Loucy (cell line): Measurements from ENCODE around the gene FITM1.

Source experiments
- EZH2phosphoT487 ChIP-seq: fragments of 200-600 bp; IDR thresholded peaks from 2 replicates; pipeline ENCODE4 v1.6.1; 2018; ENCODE audit warnings: antibody characterized with exemption, mild to moderate bottlenecking, moderate library complexity, borderline replicate concordance
- TF ChIP-seq, protein P1 (sequence below): fragments of 200-600 bp; sonication (generic); conservative IDR thresholded peaks from 2 replicates; pipeline ENCODE4 v1.5.1; 2014; ENCODE audit warnings: mild to moderate bottlenecking, antibody characterized with exemption, low read length

DNA sequence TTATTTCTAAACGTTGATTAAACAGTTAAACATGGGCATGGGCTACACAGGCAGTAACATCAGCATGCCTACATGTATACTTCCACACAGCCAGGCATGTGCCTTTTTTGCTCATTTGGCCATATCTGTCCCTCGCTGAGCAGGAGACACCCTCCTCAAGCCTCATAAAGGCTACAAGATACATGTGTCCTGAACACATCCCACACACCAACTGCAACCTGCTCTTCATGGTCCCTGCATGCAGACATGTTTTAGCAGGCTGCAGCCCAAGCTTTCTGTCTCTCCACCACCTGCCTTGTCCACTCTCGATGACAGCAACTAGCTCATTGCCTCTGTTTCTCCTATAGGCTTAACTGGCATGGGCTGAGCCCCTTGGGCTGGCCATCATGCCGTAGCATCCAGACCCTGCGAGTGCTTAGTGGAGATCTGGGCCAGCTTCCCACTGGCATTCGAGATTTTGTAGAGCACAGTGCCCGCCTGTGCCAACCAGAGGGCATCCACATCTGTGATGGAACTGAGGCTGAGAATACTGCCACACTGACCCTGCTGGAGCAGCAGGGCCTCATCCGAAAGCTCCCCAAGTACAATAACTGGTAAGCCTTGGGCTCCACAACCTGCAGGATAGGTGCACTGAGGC, 33.8 kb upstream of the FITM1 start:
- TF ChIP-seq, protein P1, sequence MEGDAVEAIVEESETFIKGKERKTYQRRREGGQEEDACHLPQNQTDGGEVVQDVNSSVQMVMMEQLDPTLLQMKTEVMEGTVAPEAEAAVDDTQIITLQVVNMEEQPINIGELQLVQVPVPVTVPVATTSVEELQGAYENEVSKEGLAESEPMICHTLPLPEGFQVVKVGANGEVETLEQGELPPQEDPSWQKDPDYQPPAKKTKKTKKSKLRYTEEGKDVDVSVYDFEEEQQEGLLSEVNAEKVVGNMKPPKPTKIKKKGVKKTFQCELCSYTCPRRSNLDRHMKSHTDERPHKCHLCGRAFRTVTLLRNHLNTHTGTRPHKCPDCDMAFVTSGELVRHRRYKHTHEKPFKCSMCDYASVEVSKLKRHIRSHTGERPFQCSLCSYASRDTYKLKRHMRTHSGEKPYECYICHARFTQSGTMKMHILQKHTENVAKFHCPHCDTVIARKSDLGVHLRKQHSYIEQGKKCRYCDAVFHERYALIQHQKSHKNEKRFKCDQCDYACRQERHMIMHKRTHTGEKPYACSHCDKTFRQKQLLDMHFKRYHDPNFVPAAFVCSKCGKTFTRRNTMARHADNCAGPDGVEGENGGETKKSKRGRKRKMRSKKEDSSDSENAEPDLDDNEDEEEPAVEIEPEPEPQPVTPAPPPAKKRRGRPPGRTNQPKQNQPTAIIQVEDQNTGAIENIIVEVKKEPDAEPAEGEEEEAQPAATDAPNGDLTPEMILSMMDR: no peak
- no peak for TF ChIP-seq EZH2phosphoT487
